ENCODE measurements around the gene GRIK4.
"Not testable (repeated sequence)": the region's sequence is repeated elsewhere in the genome, so short reads cannot be mapped to it uniquely, and the experiment has no call there.

The GRIK4 gene

GRCh38 chr11:120977266-120978137, 466.0 kb downstream of the GRIK4 start:
- no peak for DNase-seq

GRCh38 chr11:120978701-120979100, 467.2 kb downstream of the GRIK4 start:
- DNase-seq = no peak

GRCh38 chr11:120985718-120986569, 474.4 kb downstream of the GRIK4 start:
- peak; percentile 52 for DNase-seq

GRCh38 chr11:120988603-120989002, 477.1 kb downstream of the GRIK4 start:
- DNase-seq = no peak

- no peak for DNase-seq
Measured at GRCh38 chr11:120991830-120992686, 480.5 kb downstream of the GRIK4 start.

GRCh38 chr11:120994091-120994859, 482.7 kb downstream of the GRIK4 start:
- no peak for DNase-seq

GRCh38 chr11:120995184-120995583, 483.6 kb downstream of the GRIK4 start:
- no peak for DNase-seq

GRCh38 chr11:120996973-120997372, 485.4 kb downstream of the GRIK4 start:
- no peak for DNase-seq

- no peak for DNase-seq
Measured at GRCh38 chr11:120998581-120998980, 487.0 kb downstream of the GRIK4 start.

- DNase-seq = no peak
Measured at GRCh38 chr11:121004206-121004840, 492.8 kb downstream of the GRIK4 start.

- DNase-seq = no peak
Measured at GRCh38 chr11:121006922-121007321, 495.4 kb downstream of the GRIK4 start.

- DNase-seq = no peak
Measured at GRCh38 chr11:121008551-121008950, 497.0 kb downstream of the GRIK4 start.

- DNase-seq = no peak
Measured at GRCh38 chr11:121012091-121012490, 500.5 kb downstream of the GRIK4 start.

- DNase-seq = no peak
Measured at GRCh38 chr11:121018746-121019145, 507.2 kb downstream of the GRIK4 start.

- DNase-seq = not testable (repeated sequence)
Measured at GRCh38 chr11:121021718-121022117, 510.2 kb downstream of the GRIK4 start.

- DNase-seq = peak; percentile 89
Measured at GRCh38 chr11:121023848-121024751, 512.6 kb downstream of the GRIK4 start, which contains the start of gene TBCEL. Gene TBCEL (plus strand): TSS chr11:121024102. CDS start chr11:121045691, 21,589 bp downstream.

GRCh38 chr11:121024989-121025388, 513.4 kb downstream of the GRIK4 start:
- no peak for DNase-seq

- no peak for DNase-seq
Measured at GRCh38 chr11:121029153-121029552, 517.6 kb downstream of the GRIK4 start.

GRCh38 chr11:121029813-121030445, 518.4 kb downstream of the GRIK4 start:
- DNase-seq = no peak

GRCh38 chr11:121031167-121031566, 519.6 kb downstream of the GRIK4 start:
- DNase-seq = no peak
